Right atrium auricular region (tissue), 2 donors: Measurements from ENCODE around the gene TRIM31. TPM values are rescaled to one million over a fixed set of nuclear protein-coding genes. Genes with fewer than 3 reads are reported as not detected.

Experiments
- DNase-seq: peaks from one replicate; pipeline ENCODE4 v3.0.0-alpha.2; 2019; ENCODE audit warnings: low spot score
- H3K27ac ChIP-seq, 2 donors: fragments of 200-600 bp; sonication (generic); 1 replicate in 1 of 2; 2 replicates in 1 of 2; pipeline ENCODE4 v1.5.1; 2016 to 2019
- H3K27me3 ChIP-seq, 2 donors: fragments of 200-600 bp; sonication (generic); one replicate each; pipeline versions ENCODE4 v1.5.1 to v1.6.0; 2017 to 2019
- H3K36me3 ChIP-seq: fragments of 200-600 bp; sonication (generic); one replicate; pipeline ENCODE4 v1.5.1; 2016
- H3K4me1 ChIP-seq, 2 donors: fragments of 200-600 bp; sonication (generic); one replicate each; pipeline versions ENCODE4 v1.5.1 to v1.6.0; 2017 to 2019
- H3K4me3 ChIP-seq, 2 donors: fragments of 200-600 bp; sonication (generic); 1 replicate in 1 of 2; 2 replicates in 1 of 2; pipeline ENCODE4 v1.5.1; 2017 to 2019; ENCODE audit warnings: mild to moderate bottlenecking in 1 of 2, moderate library complexity in 1 of 2
- H3K9me3 ChIP-seq, 2 donors: fragments of 200-600 bp; sonication (generic); one replicate each; pipeline ENCODE4 v1.5.1; 2019
- total RNA-seq, 2 donors: library from RNA; depleted of rRNA; stranded (reverse); fragments of >200 nt; gene quantifications; one replicate each; pipeline ENCODE4 v1.1.0, GENCODE V29; 2016
- TF ChIP-seq, protein P1 (sequence below), 2 donors: fragments of 200-600 bp; sonication (generic); IDR thresholded peaks; one replicate each; pipeline ENCODE4 v1.5.1; 2019; ENCODE audit warnings: antibody characterized with exemption in 2 of 2

The TRIM31 gene
- total RNA-seq, 2 donors from 2014 or later, result not detected

GRCh38 chr6:30135757-30136156 is 22.9 kb upstream of the TRIM31 start, which contains the start of gene TRIM40:
Gene TRIM40, plus strand, starts transcription at chr6:30136140. Its CDS starts 897 bp downstream, at chr6:30137037.
- Histone ChIP-seq H3K4me3 (no peak within 1 kb of the TSS), H3K9me3 (no peaks in the 10 kb centered on the region), H3K27me3 (no peaks in the 10 kb centered on the region), H3K4me1 (no peaks in the 10 kb centered on the region), H3K27ac (no peak within 1 kb of the TSS), H3K36me3 (no peaks in the 10 kb centered on the region)
- DNase-seq, result no peak
- TF ChIP-seq, protein P1, sequence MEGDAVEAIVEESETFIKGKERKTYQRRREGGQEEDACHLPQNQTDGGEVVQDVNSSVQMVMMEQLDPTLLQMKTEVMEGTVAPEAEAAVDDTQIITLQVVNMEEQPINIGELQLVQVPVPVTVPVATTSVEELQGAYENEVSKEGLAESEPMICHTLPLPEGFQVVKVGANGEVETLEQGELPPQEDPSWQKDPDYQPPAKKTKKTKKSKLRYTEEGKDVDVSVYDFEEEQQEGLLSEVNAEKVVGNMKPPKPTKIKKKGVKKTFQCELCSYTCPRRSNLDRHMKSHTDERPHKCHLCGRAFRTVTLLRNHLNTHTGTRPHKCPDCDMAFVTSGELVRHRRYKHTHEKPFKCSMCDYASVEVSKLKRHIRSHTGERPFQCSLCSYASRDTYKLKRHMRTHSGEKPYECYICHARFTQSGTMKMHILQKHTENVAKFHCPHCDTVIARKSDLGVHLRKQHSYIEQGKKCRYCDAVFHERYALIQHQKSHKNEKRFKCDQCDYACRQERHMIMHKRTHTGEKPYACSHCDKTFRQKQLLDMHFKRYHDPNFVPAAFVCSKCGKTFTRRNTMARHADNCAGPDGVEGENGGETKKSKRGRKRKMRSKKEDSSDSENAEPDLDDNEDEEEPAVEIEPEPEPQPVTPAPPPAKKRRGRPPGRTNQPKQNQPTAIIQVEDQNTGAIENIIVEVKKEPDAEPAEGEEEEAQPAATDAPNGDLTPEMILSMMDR (IDR thresholded peaks at IDR 0.05), result no peak

- H3K4me3 ChIP-seq, result no peak overlapping the region
- H3K27me3 ChIP-seq, result peaks cover 3 to 4% of the 10 kb centered on the region in 2 donors
- DNase-seq, result no peak
- H3K4me1 ChIP-seq, result no peaks in the 10 kb centered on the region
- TF ChIP-seq, protein P1 (IDR thresholded peaks at IDR 0.05), result no peak
- no peaks in the 10 kb centered on the region for H3K9me3 ChIP-seq
- H3K36me3 ChIP-seq, result no peaks in the 10 kb centered on the region
- no peak overlapping the region for H3K27ac ChIP-seq
Measured at GRCh38 chr6:30135147-30135546, 22.3 kb upstream of the TRIM31 start.

DNA sequence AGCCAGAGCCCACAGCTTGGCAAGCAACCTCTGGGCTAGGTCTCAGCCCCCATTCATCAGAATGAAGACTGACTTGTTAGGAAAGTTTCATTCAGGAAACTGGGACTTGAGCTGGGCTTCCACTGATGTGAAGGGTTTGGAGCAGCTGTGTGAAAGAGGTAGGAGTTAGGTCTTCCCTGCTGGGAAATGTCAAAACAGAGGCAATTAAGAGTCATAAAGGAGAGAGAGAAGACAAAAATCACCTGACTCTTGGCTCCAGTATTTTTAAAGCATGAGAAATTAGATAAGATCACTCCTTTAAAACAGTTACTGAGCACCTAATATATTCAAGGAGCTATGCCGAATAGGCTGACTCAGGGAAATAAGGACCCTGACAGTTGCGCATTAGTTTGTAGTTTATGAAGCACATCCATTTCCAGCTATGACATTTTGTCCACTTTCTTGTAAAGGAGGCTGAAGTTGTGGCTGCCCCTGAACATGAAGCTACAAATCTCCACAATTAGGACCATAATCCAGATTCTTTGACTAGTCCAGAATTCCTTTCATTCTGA is 19.1 kb upstream of the TRIM31 start:
- Histone ChIP-seq H3K27me3 (peaks cover 20 to 27% of the 10 kb centered on the region in 2 donors), H3K4me1 (peaks cover 0 to 6% of the 10 kb centered on the region in 2 donors)

DNA sequence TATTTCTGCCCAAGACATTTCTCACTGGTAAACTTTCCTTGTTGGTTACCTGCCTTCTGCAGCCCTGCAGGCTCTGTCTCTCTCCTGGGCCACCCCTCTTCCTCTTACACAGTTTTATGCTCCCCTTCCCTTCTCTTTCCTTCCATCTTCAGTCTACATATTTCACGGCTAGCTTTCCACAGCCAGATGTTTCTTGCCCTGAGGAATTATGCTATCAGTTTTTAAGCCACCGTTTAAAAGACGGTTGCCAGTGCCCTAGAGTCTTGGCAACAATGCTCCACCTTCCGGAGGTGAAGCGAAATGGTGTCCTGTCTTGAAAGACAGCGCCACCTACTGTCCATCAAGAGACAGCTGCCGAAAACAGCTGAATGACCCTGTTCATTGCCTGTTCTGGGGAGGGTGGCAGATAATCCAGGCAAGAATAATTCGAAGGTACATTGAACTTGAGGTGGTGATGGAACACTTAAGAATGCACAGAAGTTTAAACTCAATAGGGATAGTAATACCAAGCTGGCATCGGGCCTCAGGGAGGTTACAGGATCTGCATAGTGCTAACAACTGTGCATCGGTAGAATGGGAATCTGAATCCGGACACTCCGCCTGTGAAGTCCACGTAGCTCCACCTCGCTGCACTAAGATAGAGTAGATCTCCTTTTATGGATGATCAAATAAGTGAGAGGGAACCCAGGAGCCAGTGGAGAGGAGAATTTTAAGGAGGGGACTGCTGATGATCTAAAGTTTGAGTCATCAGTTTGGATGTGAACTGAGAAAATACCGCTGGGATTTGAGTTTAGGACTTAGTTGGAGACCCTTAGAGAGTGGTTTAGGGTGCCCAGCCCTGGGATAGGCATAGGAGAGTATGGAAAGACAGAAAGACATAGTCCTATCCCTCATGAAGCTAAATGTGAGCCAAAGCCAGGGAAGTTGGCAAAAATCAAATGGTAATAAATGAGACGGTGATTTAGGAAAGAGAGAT is 18.3 kb upstream of the TRIM31 start:
- H3K27ac ChIP-seq, result no peak overlapping the region
- TF ChIP-seq, protein P1 (IDR thresholded peaks at IDR 0.05), result peak; percentile 95 to 96
- H3K9me3 ChIP-seq, result no peaks in the 10 kb centered on the region
- H3K27me3 ChIP-seq, result peaks cover 20 to 27% of the 10 kb centered on the region in 2 donors
- peaks cover 0 to 6% of the 10 kb centered on the region in 2 donors for H3K4me1 ChIP-seq
- no peak overlapping the region for H3K4me3 ChIP-seq
- H3K36me3 ChIP-seq, result no peaks in the 10 kb centered on the region
- DNase-seq, result peak; percentile 65

More for the DNA sequence above, 19.1 kb upstream of the TRIM31 start:
- no peaks in the 10 kb centered on the region for H3K36me3 ChIP-seq
- TF ChIP-seq, protein P1 (IDR thresholded peaks at IDR 0.05), result no peak
- DNase-seq, result no peak
- H3K27ac ChIP-seq, result no peak overlapping the region
- H3K9me3 ChIP-seq, result no peaks in the 10 kb centered on the region
- no peak overlapping the region for H3K4me3 ChIP-seq

GRCh38 chr6:30130179-30130679 is 17.3 kb upstream of the TRIM31 start:
- no peak overlapping the region for H3K27ac ChIP-seq
- no peak for DNase-seq
- no peak overlapping the region for H3K4me3 ChIP-seq
- no peaks in the 10 kb centered on the region for H3K9me3 ChIP-seq
- H3K4me1 ChIP-seq, result peaks cover 0 to 6% of the 10 kb centered on the region in 2 donors
- H3K36me3 ChIP-seq, result no peaks in the 10 kb centered on the region
- H3K27me3 ChIP-seq, result peaks cover 20 to 27% of the 10 kb centered on the region in 2 donors
- TF ChIP-seq, protein P1 (IDR thresholded peaks at IDR 0.05), result no peak
